ENCODE data around the gene TMEM132C. TPM values are rescaled to one million over a fixed set of nuclear protein-coding genes. Genes with fewer than 3 reads are reported as not detected.
"Not testable (repeated sequence)": the region's sequence is repeated elsewhere in the genome, so short reads cannot be mapped to it uniquely, and the experiment has no call there.

Gene TMEM132C
- total RNA-seq, 4 donors from 2014 or later, result 1.2 to 3.8 (median 2.3) TPM

- WGBS, result 98% methylated on average over 2 of the region's 2 CpGs
- Histone ChIP-seq H3K4me1 (no peaks in the 10 kb centered on the region), H3K9me3 (peaks cover 6% of the 10 kb centered on the region), H3K36me3 (no peaks in the 10 kb centered on the region), H3K27ac (no peak overlapping the region), H3K27me3 (no peaks in the 10 kb centered on the region), H3K4me3 (no peak overlapping the region)
- no peak for DNase-seq (ENCODE audit: low spot score in 2 of 2)
- TF ChIP-seq EP300 (IDR thresholded peaks at IDR 0.05), result no peak
- TF ChIP-seq CTCF (IDR thresholded peaks at IDR 0.05), result no peak
- no peak for TF ChIP-seq POLR2AphosphoS5 (IDR thresholded peaks at IDR 0.05)
- no peak for TF ChIP-seq POLR2A (IDR thresholded peaks at IDR 0.05)
Measured at GRCh38 chr12:128471491-128471890, 204.5 kb downstream of the TMEM132C start.

DNA sequence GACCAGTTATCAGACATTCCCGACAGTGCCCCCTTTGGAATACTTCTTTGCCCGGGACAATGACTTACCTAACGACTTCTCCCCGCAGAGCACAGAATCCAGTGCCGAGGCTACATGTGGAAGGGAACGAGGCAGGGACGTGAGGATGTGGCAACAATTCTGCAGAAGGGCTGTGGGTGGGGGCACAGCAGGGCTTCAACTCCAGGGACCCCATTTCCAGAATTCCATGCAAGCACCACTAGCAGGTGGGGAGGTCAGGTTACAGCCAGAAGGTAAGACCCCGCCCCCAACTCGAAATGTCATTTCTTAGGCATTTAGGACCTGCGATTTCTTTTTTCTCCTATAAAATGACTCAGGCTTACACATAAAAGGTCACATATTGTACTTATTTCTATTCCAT lies 207.9 kb downstream of the TMEM132C start:
- 87% methylated on average over 10 of the region's 10 CpGs for WGBS
- H3K36me3 ChIP-seq, result no peaks in the 10 kb centered on the region
- H3K4me3 ChIP-seq, result no peak overlapping the region
- TF ChIP-seq POLR2A (IDR thresholded peaks at IDR 0.05) (no peak), CTCF (IDR thresholded peaks at IDR 0.05) (no peak), EP300 (IDR thresholded peaks at IDR 0.05) (no peak), POLR2AphosphoS5 (IDR thresholded peaks at IDR 0.05) (no peak)
- no peak overlapping the region for H3K27ac ChIP-seq
- no peak for DNase-seq (ENCODE audit: low spot score in 2 of 2)
- H3K27me3 ChIP-seq, result no peaks in the 10 kb centered on the region
- H3K4me1 ChIP-seq, result no peaks in the 10 kb centered on the region
- H3K9me3 ChIP-seq, result peaks cover 6% of the 10 kb centered on the region

DNA sequence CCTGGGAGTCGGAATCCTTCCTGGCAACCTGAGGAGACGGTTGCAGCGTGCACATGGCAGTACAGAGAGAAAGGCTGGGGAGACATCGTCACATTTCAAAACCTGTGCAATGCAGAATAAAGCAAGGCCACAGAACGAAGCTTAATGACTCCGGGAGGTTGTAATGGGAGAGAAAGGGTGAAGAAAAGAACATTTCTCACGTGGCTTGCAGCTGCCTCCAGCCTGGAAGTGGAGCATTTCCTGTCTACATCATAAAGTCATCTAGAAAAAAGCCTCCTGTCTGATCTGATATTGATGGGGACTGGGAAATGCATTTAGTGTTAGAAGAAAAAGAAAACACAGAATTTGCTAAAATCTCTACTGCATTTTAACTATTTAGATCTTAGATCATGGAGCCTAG lies 209.3 kb downstream of the TMEM132C start:
- Histone ChIP-seq H3K9me3 (peaks cover 6% of the 10 kb centered on the region), H3K36me3 (no peaks in the 10 kb centered on the region), H3K4me1 (no peaks in the 10 kb centered on the region), H3K4me3 (no peak overlapping the region), H3K27me3 (no peaks in the 10 kb centered on the region), H3K27ac (no peak overlapping the region)
- TF ChIP-seq POLR2AphosphoS5 (IDR thresholded peaks at IDR 0.05) (no peak), CTCF (IDR thresholded peaks at IDR 0.05) (no peak), POLR2A (IDR thresholded peaks at IDR 0.05) (no peak), EP300 (IDR thresholded peaks at IDR 0.05) (no peak)
- DNase-seq (ENCODE audit: low spot score in 2 of 2), result no peak
- WGBS, result 59% methylated on average over 7 of the region's 7 CpGs

- no peaks in the 10 kb centered on the region for H3K4me1 ChIP-seq
- 81% methylated on average over 9 of the region's 9 CpGs for WGBS
- H3K27ac ChIP-seq, result no peak overlapping the region
- no peak for DNase-seq (ENCODE audit: low spot score in 2 of 2)
- H3K27me3 ChIP-seq, result no peaks in the 10 kb centered on the region
- TF ChIP-seq EP300 (IDR thresholded peaks at IDR 0.05) (no peak), CTCF (IDR thresholded peaks at IDR 0.05) (no peak), POLR2AphosphoS5 (IDR thresholded peaks at IDR 0.05) (no peak), POLR2A (IDR thresholded peaks at IDR 0.05) (no peak)
- no peaks in the 10 kb centered on the region for H3K36me3 ChIP-seq
- H3K4me3 ChIP-seq, result no peak overlapping the region
- no peaks in the 10 kb centered on the region for H3K9me3 ChIP-seq
Measured at GRCh38 chr12:128483526-128484255, 216.7 kb downstream of the TMEM132C start.

- H3K9me3 ChIP-seq, result peaks cover 11% of the 10 kb centered on the region
- H3K27ac ChIP-seq; H3K4me1 ChIP-seq; H3K36me3 ChIP-seq; H3K4me3 ChIP-seq; H3K27me3 ChIP-seq; DNase-seq (ENCODE audit: low spot score in 2 of 2): not testable (repeated sequence)
- 93% methylated on average over 13 of the region's 13 CpGs for WGBS
Measured at GRCh38 chr12:128497376-128497775, 230.4 kb downstream of the TMEM132C start.

- Histone ChIP-seq H3K36me3 (no peaks in the 10 kb centered on the region), H3K4me3 (no peak overlapping the region), H3K27me3 (no peaks in the 10 kb centered on the region), H3K9me3 (peaks cover 8% of the 10 kb centered on the region), H3K27ac (no peak overlapping the region), H3K4me1 (no peaks in the 10 kb centered on the region)
- no peak for DNase-seq (ENCODE audit: low spot score in 2 of 2)
- TF ChIP-seq POLR2A (IDR thresholded peaks at IDR 0.05), result no peak
- 91% methylated on average over 7 of the region's 7 CpGs for WGBS
Measured at GRCh38 chr12:128507470-128507869, 240.5 kb downstream of the TMEM132C start.
